Effector memory CD4-positive, alpha-beta T cell (primary cell): ENCODE measurements around the gene TWIST1.

ENCODE experiments used
- DNase-seq, 3 donors: peaks; one replicate each; pipeline ENCODE4 v3.0.0-alpha.2; 2020
- H3K27ac ChIP-seq: 2 replicates; pipeline ENCODE4 v1.7.0; 2013; ENCODE audit warnings: mild to moderate bottlenecking, low read length, moderate library complexity; ENCODE audit not compliant: insufficient read depth, poor library complexity, severe bottlenecking
- H3K27me3 ChIP-seq: replicated peaks from 2 replicates; pipeline ENCODE4 v1.7.0; 2013; ENCODE audit warnings: mild to moderate bottlenecking, low read length; ENCODE audit not compliant: insufficient read depth, control insufficient read depth, poor library complexity, severe bottlenecking
- H3K36me3 ChIP-seq: 2 replicates; pipeline ENCODE4 v1.7.0; 2013; ENCODE audit warnings: mild to moderate bottlenecking, low read length, moderate library complexity; ENCODE audit not compliant: control insufficient read depth, insufficient read depth
- H3K4me1 ChIP-seq: 2 replicates; pipeline ENCODE4 v1.7.0; 2013; ENCODE audit warnings: low read length, mild to moderate bottlenecking; ENCODE audit not compliant: control insufficient read depth, insufficient read depth, poor library complexity, severe bottlenecking
- H3K4me3 ChIP-seq: 2 replicates; pipeline ENCODE4 v1.7.0; 2013; ENCODE audit warnings: low read length, low read depth, mild to moderate bottlenecking; ENCODE audit not compliant: insufficient read depth, poor library complexity, severe bottlenecking
- H3K9me3 ChIP-seq: 2 replicates; pipeline ENCODE4 v1.7.0; 2013; ENCODE audit warnings: mild to moderate bottlenecking, low read length, moderate library complexity; ENCODE audit not compliant: control insufficient read depth

The TWIST1 gene

GRCh38 chr7:19113002-19113350 lies 4.5 kb downstream of the TWIST1 start:
- no peak for DNase-seq
- H3K4me1 ChIP-seq: no peaks in the 10 kb centered on the region
- peaks cover 34% of the 10 kb centered on the region for H3K27me3 ChIP-seq
- no peaks in the 10 kb centered on the region for H3K9me3 ChIP-seq
- no peaks in the 10 kb centered on the region for H3K36me3 ChIP-seq
- H3K27ac ChIP-seq: no peak overlapping the region
- H3K4me3 ChIP-seq: no peak overlapping the region

GRCh38 chr7:19112274-19113001 lies 5.0 kb downstream of the TWIST1 start:
- no peak for DNase-seq
- Histone ChIP-seq H3K27ac (no peak overlapping the region), H3K36me3 (no peaks in the 10 kb centered on the region), H3K9me3 (no peaks in the 10 kb centered on the region), H3K4me1 (no peaks in the 10 kb centered on the region), H3K4me3 (no peak overlapping the region), H3K27me3 (peaks cover 38% of the 10 kb centered on the region)

- H3K4me3 ChIP-seq: no peak overlapping the region
- peaks cover 39% of the 10 kb centered on the region for H3K27me3 ChIP-seq
- H3K27ac ChIP-seq: no peak overlapping the region
- no peaks in the 10 kb centered on the region for H3K4me1 ChIP-seq
- H3K36me3 ChIP-seq: no peaks in the 10 kb centered on the region
- DNase-seq: no peak
- no peaks in the 10 kb centered on the region for H3K9me3 ChIP-seq
Observed at GRCh38 chr7:19111474-19112273, 5.8 kb downstream of the TWIST1 start.

GRCh38 chr7:19110776-19111175 lies 6.7 kb downstream of the TWIST1 start:
- H3K4me3 ChIP-seq: no peak overlapping the region
- H3K4me1 ChIP-seq: no peaks in the 10 kb centered on the region
- H3K27me3 ChIP-seq: peaks cover 34% of the 10 kb centered on the region
- no peak overlapping the region for H3K27ac ChIP-seq
- no peak for DNase-seq
- H3K36me3 ChIP-seq: no peaks in the 10 kb centered on the region
- H3K9me3 ChIP-seq: no peaks in the 10 kb centered on the region

GRCh38 chr7:19110026-19110730 lies 7.3 kb downstream of the TWIST1 start:
- no peak for DNase-seq
- Histone ChIP-seq H3K27me3 (peaks cover 34% of the 10 kb centered on the region), H3K4me1 (no peaks in the 10 kb centered on the region), H3K36me3 (no peaks in the 10 kb centered on the region), H3K4me3 (no peak overlapping the region), H3K9me3 (no peaks in the 10 kb centered on the region), H3K27ac (no peak overlapping the region)

- Histone ChIP-seq H3K27ac (no peak overlapping the region), H3K9me3 (no peaks in the 10 kb centered on the region), H3K36me3 (no peaks in the 10 kb centered on the region), H3K4me1 (no peaks in the 10 kb centered on the region), H3K27me3 (peaks cover 30% of the 10 kb centered on the region), H3K4me3 (no peak overlapping the region)
- no peak for DNase-seq
Observed at GRCh38 chr7:19109000-19109946, 8.2 kb downstream of the TWIST1 start.

- H3K4me1 ChIP-seq: no peaks in the 10 kb centered on the region
- peaks cover 24% of the 10 kb centered on the region for H3K27me3 ChIP-seq
- no peak overlapping the region for H3K27ac ChIP-seq
- H3K4me3 ChIP-seq: no peak overlapping the region
- no peak for DNase-seq
- H3K9me3 ChIP-seq: no peaks in the 10 kb centered on the region
- H3K36me3 ChIP-seq: no peaks in the 10 kb centered on the region
Observed at GRCh38 chr7:19107356-19108146, 9.9 kb downstream of the TWIST1 start.

- H3K36me3 ChIP-seq: no peaks in the 10 kb centered on the region
- DNase-seq: no peak
- no peaks in the 10 kb centered on the region for H3K4me1 ChIP-seq
- peaks cover 19% of the 10 kb centered on the region for H3K27me3 ChIP-seq
- H3K4me3 ChIP-seq: no peak overlapping the region
- H3K9me3 ChIP-seq: no peaks in the 10 kb centered on the region
- no peak overlapping the region for H3K27ac ChIP-seq
Observed at GRCh38 chr7:19107081-19107355, 10.4 kb downstream of the TWIST1 start.
